ENCODE results near the gene PLCH1. TPM values are rescaled to one million over a fixed set of nuclear protein-coding genes. Genes with fewer than 3 reads are reported as not detected.

Gene PLCH1
- total and polyA plus RNA-seq, 4 donors, result 0.03 to 1.0 (median 0.22) TPM

- H3K9me3 ChIP-seq (ENCODE audit: control insufficient read depth in 4 of 4, low read length in 3 of 4), result no peaks in the 10 kb centered on the region
- H3K36me3 ChIP-seq (ENCODE audit: control insufficient read depth in 4 of 4, insufficient read depth in 3 of 4, low read depth in 1 of 4, low read length in 3 of 4), result no peaks in the 10 kb centered on the region
- TF ChIP-seq HNF4A (conservative IDR thresholded peaks at IDR 0.05), result no peak
- TF ChIP-seq NR2F2 (IDR thresholded peaks at IDR 0.05), result no peak
- no peak for TF ChIP-seq JUND (IDR thresholded peaks at IDR 0.05)
- TF ChIP-seq FOXA1 (IDR thresholded peaks at IDR 0.05), result no peak
- TF ChIP-seq TAF1 (conservative IDR thresholded peaks at IDR 0.05), result no peak
- TF ChIP-seq HNF4G (IDR thresholded peaks at IDR 0.05), result no peak
- TF ChIP-seq SP1 (IDR thresholded peaks at IDR 0.05), result no peak
- TF ChIP-seq MAX (IDR thresholded peaks at IDR 0.05), result no peak
- H3K27ac ChIP-seq (ENCODE audit: low read depth in 1 of 2, low read length in 2 of 2), result no peak overlapping the region
- no peak for DNase-seq (ENCODE audit: low spot score)
- H3K4me1 ChIP-seq (ENCODE audit: control insufficient read depth in 4 of 4, insufficient read depth in 4 of 4, low read length in 3 of 4), result no peaks in the 10 kb centered on the region
- no peak overlapping the region for H3K4me3 ChIP-seq (ENCODE audit: low read depth in 1 of 3, low read length in 3 of 3)
- no peaks in the 10 kb centered on the region for H3K27me3 ChIP-seq (ENCODE audit: control insufficient read depth in 4 of 4, insufficient read depth in 4 of 4, low read length in 3 of 4)
- H3K9ac ChIP-seq (ENCODE audit: low read depth in 1 of 2, low read length in 2 of 2), result no peak overlapping the region
Observed at GRCh38 chr3:155409336-155409735, 335.5 kb downstream of the PLCH1 start.

- no peak for DNase-seq (ENCODE audit: low spot score)
- TF ChIP-seq TAF1 (conservative IDR thresholded peaks at IDR 0.05) (no peak), REST (IDR thresholded peaks at IDR 0.05) (no peak), RXRA (IDR thresholded peaks at IDR 0.05) (no peak), SP1 (IDR thresholded peaks at IDR 0.05) (no peak)
- WGBS, result 96% methylated on average over 3 of the region's 3 CpGs
- Histone ChIP-seq H3K9me3 (ENCODE audit: control insufficient read depth in 4 of 4, low read length in 3 of 4) (no peaks in the 10 kb centered on the region), H3K4me1 (ENCODE audit: control insufficient read depth in 4 of 4, insufficient read depth in 4 of 4, low read length in 3 of 4) (no peaks in the 10 kb centered on the region), H3K27me3 (ENCODE audit: control insufficient read depth in 4 of 4, insufficient read depth in 4 of 4, low read length in 3 of 4) (no peaks in the 10 kb centered on the region), H3K36me3 (ENCODE audit: control insufficient read depth in 4 of 4, insufficient read depth in 3 of 4, low read depth in 1 of 4, low read length in 3 of 4) (no peaks in the 10 kb centered on the region), H3K27ac (ENCODE audit: low read depth in 1 of 2, low read length in 2 of 2) (no peak overlapping the region), H3K4me3 (ENCODE audit: low read depth in 1 of 3, low read length in 3 of 3) (no peak overlapping the region), H3K9ac (ENCODE audit: low read depth in 1 of 2, low read length in 2 of 2) (no peak overlapping the region)
Observed at GRCh38 chr3:155407971-155408370, 336.9 kb downstream of the PLCH1 start.

- Histone ChIP-seq H3K27ac (ENCODE audit: low read depth in 1 of 2, low read length in 2 of 2) (no peak overlapping the region), H3K4me3 (ENCODE audit: low read depth in 1 of 3, low read length in 3 of 3) (no peak overlapping the region), H3K36me3 (ENCODE audit: control insufficient read depth in 4 of 4, insufficient read depth in 3 of 4, low read depth in 1 of 4, low read length in 3 of 4) (no peaks in the 10 kb centered on the region), H3K4me1 (ENCODE audit: control insufficient read depth in 4 of 4, insufficient read depth in 4 of 4, low read length in 3 of 4) (no peaks in the 10 kb centered on the region), H3K9ac (ENCODE audit: low read depth in 1 of 2, low read length in 2 of 2) (no peak overlapping the region), H3K9me3 (ENCODE audit: control insufficient read depth in 4 of 4, low read length in 3 of 4) (no peaks in the 10 kb centered on the region), H3K27me3 (ENCODE audit: control insufficient read depth in 4 of 4, insufficient read depth in 4 of 4, low read length in 3 of 4) (no peaks in the 10 kb centered on the region)
- no peak for DNase-seq (ENCODE audit: low spot score)
- 93% methylated on average over 1 of the region's 1 CpG for WGBS
- no peak for TF ChIP-seq RAD21 (IDR thresholded peaks at IDR 0.05)
- TF ChIP-seq SP1 (IDR thresholded peaks at IDR 0.05), result no peak
- TF ChIP-seq JUND (IDR thresholded peaks at IDR 0.05), result no peak
- no peak for TF ChIP-seq REST (IDR thresholded peaks at IDR 0.05)
- no peak for TF ChIP-seq HNF4G (IDR thresholded peaks at IDR 0.05)
- no peak for TF ChIP-seq FOXA2 (IDR thresholded peaks at IDR 0.05)
- no peak for TF ChIP-seq NR2F2 (IDR thresholded peaks at IDR 0.05)
- no peak for TF ChIP-seq CTCF (IDR thresholded peaks at IDR 0.05; ENCODE audit: low read depth, low read length, missing input control)
Observed at GRCh38 chr3:155407331-155407730, 337.5 kb downstream of the PLCH1 start.
